Uterus (tissue), 2 donors: ENCODE results near the gene UGT1A10.

Source experiments
- POLR2A ChIP-seq, 2 donors: fragments of 450-650 bp; IDR thresholded peaks; one replicate each; pipeline ENCODE4 v1.6.1; 2016; ENCODE audit warnings: antibody characterized with exemption in 2 of 2, mild to moderate bottlenecking in 1 of 2, moderate library complexity in 1 of 2
- TF ChIP-seq, protein P1 (sequence below), 4 experiments: fragments of 200-600 bp in 2 of 4; fragments of 450-650 bp in 2 of 4; sonication (generic) in 2 of 4; IDR thresholded peaks; one replicate each; pipeline ENCODE4 v1.5.1; 2016 to 2019; ENCODE audit warnings: antibody characterized with exemption in 4 of 4, mild to moderate bottlenecking in 2 of 4, moderate library complexity in 1 of 4

- TF ChIP-seq, protein P1, sequence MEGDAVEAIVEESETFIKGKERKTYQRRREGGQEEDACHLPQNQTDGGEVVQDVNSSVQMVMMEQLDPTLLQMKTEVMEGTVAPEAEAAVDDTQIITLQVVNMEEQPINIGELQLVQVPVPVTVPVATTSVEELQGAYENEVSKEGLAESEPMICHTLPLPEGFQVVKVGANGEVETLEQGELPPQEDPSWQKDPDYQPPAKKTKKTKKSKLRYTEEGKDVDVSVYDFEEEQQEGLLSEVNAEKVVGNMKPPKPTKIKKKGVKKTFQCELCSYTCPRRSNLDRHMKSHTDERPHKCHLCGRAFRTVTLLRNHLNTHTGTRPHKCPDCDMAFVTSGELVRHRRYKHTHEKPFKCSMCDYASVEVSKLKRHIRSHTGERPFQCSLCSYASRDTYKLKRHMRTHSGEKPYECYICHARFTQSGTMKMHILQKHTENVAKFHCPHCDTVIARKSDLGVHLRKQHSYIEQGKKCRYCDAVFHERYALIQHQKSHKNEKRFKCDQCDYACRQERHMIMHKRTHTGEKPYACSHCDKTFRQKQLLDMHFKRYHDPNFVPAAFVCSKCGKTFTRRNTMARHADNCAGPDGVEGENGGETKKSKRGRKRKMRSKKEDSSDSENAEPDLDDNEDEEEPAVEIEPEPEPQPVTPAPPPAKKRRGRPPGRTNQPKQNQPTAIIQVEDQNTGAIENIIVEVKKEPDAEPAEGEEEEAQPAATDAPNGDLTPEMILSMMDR (IDR thresholded peaks at IDR 0.05): no peak
- TF ChIP-seq POLR2A (IDR thresholded peaks at IDR 0.05): no peak
Observed at GRCh38 chr2:233698740-233699139, 62.5 kb downstream of the UGT1A10 start.
